AG04450 (cell line): ENCODE data around the gene TNRC18. TPM values are rescaled to one million over a fixed set of nuclear protein-coding genes. Genes with fewer than 3 reads are reported as not detected.

Experiments used
- CTCF ChIA-PET: fragments of 300-600, 350-600 bp; formaldehyde crosslinking; extraction: SDS; loops from one replicate; lab custom pipeline; 2022; ENCODE audit warnings: antibody characterized with exemption, inconsistent platforms; lab: Charles Lee
- POLR2A ChIA-PET: fragments of 350-600 bp; formaldehyde crosslinking; extraction: SDS; loops from one replicate; lab custom pipeline; 2021; ENCODE audit warnings: antibody characterized with exemption, inconsistent platforms; lab: Yijun Ruan, JAX
- DNase-seq: peaks from one replicate; pipeline ENCODE4 v3.0.0-alpha.2; 2011; ENCODE audit warnings: low read depth, low spot score
- H3K27ac ChIP-seq: one replicate; pipeline ENCODE4 v1.5.1; 2012; ENCODE audit warnings: low read depth, low read length, control low read depth
- H3K27me3 ChIP-seq: one replicate; pipeline ENCODE4 v1.6.0; 2012; ENCODE audit warnings: low read length; ENCODE audit not compliant: control insufficient read depth, insufficient read depth
- H3K4me3 ChIP-seq: 2 replicates; pipeline ENCODE4 v1.5.1; 2011; ENCODE audit warnings: mild to moderate bottlenecking, low read depth, low read length, control low read depth
- H3K9me3 ChIP-seq: 2 replicates; pipeline ENCODE4 v1.5.1; 2012; ENCODE audit warnings: low read length; ENCODE audit not compliant: control insufficient read depth, insufficient read depth
- polyA plus RNA-seq: library from polyadenylated mRNA; depleted of rRNA; stranded (reverse); fragments of >200 nt; gene quantifications from 2 replicates; pipeline ENCODE4 v1.2.3, GENCODE V29; 2011
- TF ChIP-seq, protein P1 (sequence below): IDR thresholded peaks from 2 replicates; pipeline ENCODE4 v1.5.1; 2011; ENCODE audit warnings: low read depth, low read length, control low read depth, inconsistent platforms

TNRC18 gene
- polyA plus RNA-seq, 1 experiment, result 13.4 TPM

DNA sequence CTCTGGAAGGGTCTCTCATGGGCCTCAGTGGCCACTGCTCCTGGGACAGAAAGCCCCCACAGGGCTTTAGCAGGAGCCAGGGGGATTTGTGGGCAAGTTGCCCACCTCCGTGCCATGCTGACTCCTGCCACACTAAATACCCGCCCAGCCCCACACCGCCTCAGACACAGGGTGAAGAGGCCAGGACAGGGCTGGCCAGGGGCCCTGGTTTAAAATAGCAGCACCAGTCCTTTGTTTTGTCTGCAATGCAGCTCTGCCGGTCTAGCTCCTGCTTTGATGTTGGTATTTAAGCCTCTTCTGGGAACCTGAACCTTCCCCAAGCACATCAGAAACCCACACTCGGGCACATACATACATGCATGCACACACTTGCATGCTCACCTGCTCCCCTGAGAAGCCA lies 14.4 kb upstream of the TNRC18 start:
- ChIA-PET POLR2A (interaction anchor here (0.6 kb wide), 1 partner anchor 258 kb away, joined by 3 read pairs; no protein-coding TSS in a partner anchor), CTCF (no interaction called here)
- Histone ChIP-seq H3K9me3 (peaks cover 28% of the 10 kb centered on the region), H3K27ac (no peak overlapping the region), H3K4me3 (no peak overlapping the region), H3K27me3 (no peaks in the 10 kb centered on the region)
- TF ChIP-seq, protein P1, sequence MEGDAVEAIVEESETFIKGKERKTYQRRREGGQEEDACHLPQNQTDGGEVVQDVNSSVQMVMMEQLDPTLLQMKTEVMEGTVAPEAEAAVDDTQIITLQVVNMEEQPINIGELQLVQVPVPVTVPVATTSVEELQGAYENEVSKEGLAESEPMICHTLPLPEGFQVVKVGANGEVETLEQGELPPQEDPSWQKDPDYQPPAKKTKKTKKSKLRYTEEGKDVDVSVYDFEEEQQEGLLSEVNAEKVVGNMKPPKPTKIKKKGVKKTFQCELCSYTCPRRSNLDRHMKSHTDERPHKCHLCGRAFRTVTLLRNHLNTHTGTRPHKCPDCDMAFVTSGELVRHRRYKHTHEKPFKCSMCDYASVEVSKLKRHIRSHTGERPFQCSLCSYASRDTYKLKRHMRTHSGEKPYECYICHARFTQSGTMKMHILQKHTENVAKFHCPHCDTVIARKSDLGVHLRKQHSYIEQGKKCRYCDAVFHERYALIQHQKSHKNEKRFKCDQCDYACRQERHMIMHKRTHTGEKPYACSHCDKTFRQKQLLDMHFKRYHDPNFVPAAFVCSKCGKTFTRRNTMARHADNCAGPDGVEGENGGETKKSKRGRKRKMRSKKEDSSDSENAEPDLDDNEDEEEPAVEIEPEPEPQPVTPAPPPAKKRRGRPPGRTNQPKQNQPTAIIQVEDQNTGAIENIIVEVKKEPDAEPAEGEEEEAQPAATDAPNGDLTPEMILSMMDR, result no peak
- DNase-seq, result no peak

DNA sequence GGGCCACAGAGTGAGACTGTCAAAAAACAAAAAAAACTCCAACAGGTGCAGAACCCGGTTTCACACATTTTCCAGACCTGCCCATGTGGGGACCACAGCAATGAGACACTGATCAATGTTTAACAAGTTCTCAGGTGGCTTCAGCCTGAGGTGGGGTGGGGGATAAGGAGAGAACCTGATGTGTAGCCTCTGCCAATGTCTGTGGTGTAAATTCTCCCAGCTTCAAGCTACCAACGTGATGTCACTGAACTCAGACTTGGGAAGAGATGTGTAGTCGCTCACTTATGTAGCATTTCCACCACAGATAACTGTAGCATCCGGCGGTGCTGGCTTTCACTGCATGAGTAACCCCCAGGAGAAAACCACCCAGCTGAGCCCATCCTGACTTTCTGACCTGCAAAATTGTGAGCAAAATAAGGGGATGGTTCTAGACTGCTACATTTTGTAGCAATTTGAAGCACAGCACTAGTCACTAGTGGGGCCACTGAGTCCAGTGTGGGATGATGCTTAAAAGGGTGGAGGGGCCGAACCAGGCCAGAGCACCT lies 13.8 kb upstream of the TNRC18 start:
- peaks cover 32% of the 10 kb centered on the region for H3K9me3 ChIP-seq
- CTCF ChIA-PET, result no interaction called here
- TF ChIP-seq, protein P1, result no peak
- POLR2A ChIA-PET, result interaction anchor here (0.8 kb wide), 1 partner anchor 27 kb away, joined by 4 read pairs; no protein-coding TSS in a partner anchor
- no peaks in the 10 kb centered on the region for H3K27me3 ChIP-seq
- no peak overlapping the region for H3K27ac ChIP-seq
- H3K4me3 ChIP-seq, result no peak overlapping the region
- no peak for DNase-seq

DNA sequence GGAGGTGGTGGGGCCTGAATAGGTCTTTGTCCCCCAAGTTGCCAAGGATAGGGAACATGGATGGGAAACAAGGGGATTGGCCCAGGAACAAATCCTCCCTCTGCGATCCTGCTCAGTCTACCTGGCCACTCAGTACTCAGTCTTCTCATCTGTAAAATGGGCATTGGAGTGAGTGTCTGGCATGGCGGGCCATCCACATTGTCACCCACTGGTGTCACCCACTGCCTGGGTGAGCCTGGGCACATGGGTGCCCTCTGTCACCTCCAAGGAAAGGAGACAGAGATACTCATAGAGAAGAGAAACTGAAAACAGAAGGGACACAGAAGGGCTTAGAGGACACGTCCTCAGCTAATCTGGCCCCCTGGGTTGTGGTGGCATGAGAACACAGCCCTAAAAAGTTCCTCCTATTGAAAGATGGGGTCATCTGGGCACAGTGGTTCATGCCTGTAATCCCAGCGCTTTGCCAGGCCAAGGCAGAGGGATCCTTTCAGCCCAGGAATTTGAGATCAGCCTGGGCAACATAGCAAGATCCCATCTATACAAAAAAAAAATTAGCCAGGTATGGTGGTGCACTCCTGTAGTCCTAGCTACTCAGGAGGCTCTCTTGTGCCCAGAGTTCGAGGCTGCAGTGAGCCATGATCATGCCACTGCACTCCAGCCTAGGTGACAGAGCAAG lies 12.5 kb upstream of the TNRC18 start:
- H3K27me3 ChIP-seq, result no peaks in the 10 kb centered on the region
- no peak overlapping the region for H3K4me3 ChIP-seq
- H3K9me3 ChIP-seq, result peaks cover 32% of the 10 kb centered on the region
- ChIA-PET CTCF (no interaction called here), POLR2A (interaction anchor here (0.5 to 0.8 kb wide), 2 partner anchors 28 to 101 kb away, joined by 4 to 8 read pairs; no protein-coding TSS in a partner anchor)
- no peak for DNase-seq
- no peak overlapping the region for H3K27ac ChIP-seq
- TF ChIP-seq, protein P1, result no peak

DNA sequence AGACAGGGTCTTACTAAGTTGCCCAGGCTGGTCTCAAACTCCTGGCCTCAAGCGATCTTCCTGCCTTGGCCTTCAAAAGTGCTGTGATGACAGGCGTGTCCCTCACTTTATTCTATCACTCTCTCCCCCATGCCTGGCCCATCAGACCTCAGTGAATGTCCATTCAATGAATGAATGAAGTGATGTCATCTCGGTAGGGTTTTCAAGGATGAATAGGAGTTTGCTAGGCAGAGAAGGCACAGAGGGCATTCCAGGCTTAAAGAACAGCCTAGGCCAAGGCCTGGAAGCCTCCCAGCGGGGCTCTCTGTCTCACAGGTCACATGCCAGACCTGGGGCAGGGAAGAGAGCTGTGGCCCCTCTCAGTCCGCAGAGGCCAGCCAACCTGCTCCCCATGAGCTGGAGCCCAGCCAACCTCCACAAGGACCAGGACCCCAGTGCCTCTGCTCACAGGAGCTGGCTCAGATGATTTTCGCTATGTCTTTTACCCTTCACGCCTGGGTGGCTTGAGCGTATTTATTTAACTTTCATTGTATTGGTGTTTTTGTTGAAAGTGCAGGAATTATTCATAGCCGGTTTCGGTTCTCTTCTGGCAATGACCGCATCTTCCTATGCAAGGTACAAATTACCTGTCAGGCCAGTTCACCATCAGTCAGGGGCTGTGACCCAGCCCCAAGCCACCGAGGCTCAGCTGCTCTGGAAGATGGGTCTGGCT lies 11.8 kb upstream of the TNRC18 start:
- CTCF ChIA-PET, result no interaction called here
- Histone ChIP-seq H3K27me3 (no peaks in the 10 kb centered on the region), H3K9me3 (peaks cover 32% of the 10 kb centered on the region), H3K4me3 (no peak overlapping the region), H3K27ac (no peak overlapping the region)
- TF ChIP-seq, protein P1, result no peak
- POLR2A ChIA-PET, result no interaction called here
- no peak for DNase-seq

DNA sequence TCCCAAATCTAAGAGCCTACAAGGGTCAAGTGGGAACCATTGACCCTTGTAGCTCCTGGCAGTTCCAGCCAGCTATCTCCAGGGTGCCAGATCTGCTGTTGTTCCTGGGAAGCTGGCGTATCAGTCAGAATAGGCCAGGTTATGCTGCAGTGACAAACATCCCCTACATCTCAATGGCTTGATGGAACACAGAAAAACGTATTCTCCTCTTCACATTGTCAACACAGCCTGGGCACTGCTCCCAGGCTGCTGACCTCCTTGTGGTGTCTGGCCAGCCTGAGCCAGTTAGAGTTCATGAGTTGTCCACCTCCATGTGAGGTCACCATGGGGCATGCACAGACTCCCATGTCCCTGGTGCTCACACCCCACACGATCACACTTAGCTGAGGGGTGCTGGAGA lies 9.5 kb upstream of the TNRC18 start:
- CTCF ChIA-PET, result no interaction called here

More for the DNA sequence above, 9.5 kb upstream of the TNRC18 start:
- H3K27ac ChIP-seq, result no peak overlapping the region
- POLR2A ChIA-PET, result no interaction called here
- DNase-seq, result no peak
- H3K27me3 ChIP-seq, result no peaks in the 10 kb centered on the region
- peaks cover 32% of the 10 kb centered on the region for H3K9me3 ChIP-seq
- TF ChIP-seq, protein P1, result no peak
- no peak overlapping the region for H3K4me3 ChIP-seq
